Activated T-helper 1 cell treated with anti-CD3 and anti-CD28 coated beads, Interleukin-2, amount 50 U/mL, for 16 hours (primary cell): Measurements from ENCODE around the gene SMAP1.

Source experiments
- DNase-seq, 2 donors: peaks; one replicate each; pipeline ENCODE4 v3.0.0-alpha.2; 2020; ENCODE audit warnings: low read depth in 1 of 2, low spot score in 1 of 2

Gene SMAP1

GRCh38 chr6:70884074-70884983 lies 216.6 kb downstream of the SMAP1 start:
- DNase-seq: peak in 1 of 2 donors; percentile 23

GRCh38 chr6:70886071-70886470 lies 218.4 kb downstream of the SMAP1 start:
- no peak for DNase-seq

DNA sequence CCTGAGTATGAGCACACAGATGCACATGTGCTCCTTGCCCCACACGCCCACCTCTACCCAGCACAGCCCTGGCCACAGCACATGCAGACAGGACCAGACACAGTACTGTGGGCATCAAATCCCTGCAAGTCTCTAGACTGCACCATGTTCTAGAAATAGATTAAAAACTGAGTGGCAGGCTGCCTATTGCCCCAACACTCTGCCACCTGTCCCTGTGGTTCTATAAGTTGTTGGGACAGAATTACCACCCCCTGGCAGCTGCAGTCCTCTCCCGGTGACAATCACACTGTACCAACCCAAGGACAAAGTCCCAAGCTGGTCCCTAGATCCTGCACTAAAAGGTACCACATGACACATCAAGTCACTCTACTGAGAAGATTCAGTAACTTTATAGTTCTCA lies 219.0 kb downstream of the SMAP1 start:
- no peak for DNase-seq

DNA sequence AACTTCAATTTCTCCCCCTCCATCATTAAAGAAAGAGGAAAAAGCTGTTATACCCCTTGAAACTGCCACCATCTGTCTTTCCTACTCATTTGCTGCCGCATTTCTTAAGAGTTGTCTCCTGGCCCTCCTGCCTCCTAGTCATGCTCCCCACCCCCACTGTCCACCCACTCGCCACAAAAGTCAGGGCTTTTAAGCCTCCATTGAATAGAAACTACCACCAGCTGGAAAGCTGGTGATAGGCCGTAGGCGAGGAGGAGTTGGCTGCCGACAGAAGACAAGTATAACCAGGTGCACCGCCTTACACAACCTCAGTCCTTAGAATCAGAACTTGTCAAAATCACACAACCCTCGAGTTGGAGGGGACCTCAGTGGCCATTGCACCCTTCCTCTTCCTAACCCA lies 221.6 kb downstream of the SMAP1 start:
- no peak for DNase-seq

- DNase-seq: no peak
Measured at GRCh38 chr6:70894001-70894400, 226.3 kb downstream of the SMAP1 start.

- no peak for DNase-seq
Measured at GRCh38 chr6:70900047-70900446, 232.4 kb downstream of the SMAP1 start.

GRCh38 chr6:70901324-70901723 lies 233.6 kb downstream of the SMAP1 start:
- no peak for DNase-seq

GRCh38 chr6:70903665-70904452 lies 236.2 kb downstream of the SMAP1 start:
- DNase-seq: no peak

- no peak for DNase-seq
Measured at GRCh38 chr6:70905742-70906141, 238.1 kb downstream of the SMAP1 start.
